Mucosa of descending colon (tissue), 3 donors: ENCODE results near the gene PTPRD. TPM values are rescaled to one million over a fixed set of nuclear protein-coding genes. Genes with fewer than 3 reads are reported as not detected.

Experiments used
- ATAC-seq: fragments of 200-7000 bp; cut with Tn5 transposase; one replicate; pipeline ENCODE4 v1.9.1; 2020; ENCODE audit warnings: mild to moderate bottlenecking, moderate library complexity
- DNase-seq, 3 donors: peaks; one replicate each; pipeline ENCODE4 v3.0.0-alpha.2; 2020
- H3K36me3 ChIP-seq: fragments of 200-600 bp; one replicate; pipeline ENCODE4 v1.8.0; 2021; ENCODE audit warnings: low read depth, mild to moderate bottlenecking
- H3K4me1 ChIP-seq: fragments of 200-600 bp; one replicate; pipeline ENCODE4 v1.8.0; 2021; ENCODE audit warnings: low read depth, mild to moderate bottlenecking
- H3K4me3 ChIP-seq: fragments of 200-600 bp; one replicate; pipeline ENCODE4 v1.8.0; 2021; ENCODE audit warnings: mild to moderate bottlenecking
- H3K9me3 ChIP-seq: fragments of 200-600 bp; one replicate; pipeline ENCODE4 v1.8.0; 2021; ENCODE audit warnings: mild to moderate bottlenecking
- intact Hi-C, 2 donors: fragments of 100-400 bp; cut with DNase I in 1 of 2; cut with micrococcal nuclease in 1 of 2; formaldehyde crosslinking; loops; one replicate each; pipeline versions ENCODE4 v1.11.0 to v1.11.1; 2022; cut with DNase I, micrococcal nuclease
- total RNA-seq, 3 donors: library from RNA; stranded (reverse); fragmentation: NEBNext Ultra II Directional in 2 of 3; extraction: Animal tissue kit (Norgen Biotek cat#: 25700) in 2 of 3; gene quantifications; one replicate each; pipeline versions ENCODE4 v1.2.1 to v1.2.4, GENCODE V29; 2021 to 2023
- TF ChIP-seq, protein P1 (sequence below): fragments of 200-600 bp; IDR thresholded peaks from one replicate; pipeline ENCODE4 v1.8.0; 2022; ENCODE audit warnings: antibody characterized with exemption, mild to moderate bottlenecking
- donor health status: DM: no; HTN: no; CAD: no; lungs with moderate emphysema.
- donor health status: DM: no; HTN: no; CAD: no.
- donor health status: DM: no; HTN: yes; CAD: no.

The PTPRD gene
- total RNA-seq, 3 donors from 2014 or later = 52.7 to 128 (median 113) TPM

DNA sequence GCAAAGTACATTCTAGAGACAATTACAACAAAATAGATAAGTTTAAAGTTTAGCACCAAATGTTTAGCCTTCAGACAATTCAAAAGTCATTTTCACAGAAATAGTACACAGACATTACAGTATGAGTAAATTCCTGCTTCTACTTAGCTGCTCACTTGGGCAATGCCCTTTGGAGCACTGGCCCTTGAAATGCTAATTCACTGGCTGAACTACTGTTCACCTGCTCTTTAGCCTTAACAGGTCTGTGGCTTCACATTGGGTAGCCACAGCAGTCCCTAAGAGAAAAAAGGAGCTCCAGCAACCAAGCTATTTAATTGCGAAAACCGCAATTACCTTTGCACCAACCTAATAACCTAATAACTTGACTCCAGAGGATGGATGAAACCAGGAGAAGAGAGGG is 1897.0 kb downstream of the PTPRD start:
- no peaks in the 10 kb centered on the region for H3K4me1 ChIP-seq
- TF ChIP-seq, protein P1, sequence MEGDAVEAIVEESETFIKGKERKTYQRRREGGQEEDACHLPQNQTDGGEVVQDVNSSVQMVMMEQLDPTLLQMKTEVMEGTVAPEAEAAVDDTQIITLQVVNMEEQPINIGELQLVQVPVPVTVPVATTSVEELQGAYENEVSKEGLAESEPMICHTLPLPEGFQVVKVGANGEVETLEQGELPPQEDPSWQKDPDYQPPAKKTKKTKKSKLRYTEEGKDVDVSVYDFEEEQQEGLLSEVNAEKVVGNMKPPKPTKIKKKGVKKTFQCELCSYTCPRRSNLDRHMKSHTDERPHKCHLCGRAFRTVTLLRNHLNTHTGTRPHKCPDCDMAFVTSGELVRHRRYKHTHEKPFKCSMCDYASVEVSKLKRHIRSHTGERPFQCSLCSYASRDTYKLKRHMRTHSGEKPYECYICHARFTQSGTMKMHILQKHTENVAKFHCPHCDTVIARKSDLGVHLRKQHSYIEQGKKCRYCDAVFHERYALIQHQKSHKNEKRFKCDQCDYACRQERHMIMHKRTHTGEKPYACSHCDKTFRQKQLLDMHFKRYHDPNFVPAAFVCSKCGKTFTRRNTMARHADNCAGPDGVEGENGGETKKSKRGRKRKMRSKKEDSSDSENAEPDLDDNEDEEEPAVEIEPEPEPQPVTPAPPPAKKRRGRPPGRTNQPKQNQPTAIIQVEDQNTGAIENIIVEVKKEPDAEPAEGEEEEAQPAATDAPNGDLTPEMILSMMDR = no peak
- no peaks in the 10 kb centered on the region for H3K36me3 ChIP-seq
- no peak overlapping the region for H3K4me3 ChIP-seq
- ATAC-seq (no peak), DNase-seq (no peak)
- intact Hi-C loops = no loop called here
- no peaks in the 10 kb centered on the region for H3K9me3 ChIP-seq

DNA sequence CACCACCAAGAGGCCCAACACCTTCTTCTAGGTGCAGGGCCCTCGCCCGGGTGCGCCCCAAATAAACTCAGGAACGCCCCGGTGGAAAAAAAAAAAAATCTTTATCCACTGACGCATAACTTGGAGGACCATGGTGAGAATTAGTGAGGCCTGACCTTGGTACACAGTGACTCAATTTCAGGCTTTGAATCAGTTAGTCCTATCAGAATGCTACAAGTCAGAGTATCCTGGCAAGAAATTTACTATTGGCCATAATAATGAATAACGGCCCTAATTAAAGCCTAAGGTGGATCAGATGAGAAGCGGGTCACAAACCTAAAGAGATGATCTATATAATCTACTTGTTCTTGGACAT is 1899.0 kb downstream of the PTPRD start:
- Histone ChIP-seq H3K4me3 (no peak overlapping the region), H3K4me1 (no peaks in the 10 kb centered on the region), H3K9me3 (no peaks in the 10 kb centered on the region), H3K36me3 (no peaks in the 10 kb centered on the region)
- intact Hi-C loops = no loop called here
- ATAC-seq = no peak
- no peak for DNase-seq
- TF ChIP-seq, protein P1 = no peak

DNA sequence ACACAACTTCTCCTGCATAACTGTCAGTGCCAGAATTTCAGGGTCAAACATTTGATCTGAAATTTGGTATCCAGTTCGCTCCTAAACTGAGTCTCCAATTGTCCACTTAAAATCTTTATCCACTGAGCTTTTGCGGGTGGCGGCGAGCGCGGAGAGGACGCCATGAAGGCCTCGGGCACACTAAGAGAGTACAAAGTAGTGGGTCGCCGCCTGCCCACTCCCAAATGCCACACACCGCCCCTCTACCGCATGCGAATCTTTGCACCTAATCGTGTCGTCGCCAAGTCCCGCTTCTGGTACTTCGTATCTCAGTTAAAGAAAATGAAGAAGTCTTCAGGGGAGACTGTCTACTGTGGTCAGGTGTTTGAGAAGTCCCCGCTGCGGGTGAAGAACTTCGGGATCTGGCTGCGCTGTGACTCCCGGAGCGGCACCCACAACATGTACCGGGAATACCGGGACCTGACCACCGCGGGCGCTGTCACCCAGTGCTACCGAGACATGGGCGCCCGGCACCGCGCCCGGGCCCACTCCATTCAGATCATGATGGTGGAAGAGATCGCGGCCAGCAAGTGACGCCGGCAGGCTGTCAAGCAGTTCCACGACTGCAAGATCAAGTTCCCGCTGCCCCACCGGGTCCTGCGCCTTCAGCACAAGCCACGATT is 1899.5 kb downstream of the PTPRD start:
- intact Hi-C loops = no loop called here
- H3K9me3 ChIP-seq = no peaks in the 10 kb centered on the region
- TF ChIP-seq, protein P1 = no peak
- no peak overlapping the region for H3K4me3 ChIP-seq
- DNase-seq = no peak
- no peaks in the 10 kb centered on the region for H3K4me1 ChIP-seq
- no peak for ATAC-seq
- no peaks in the 10 kb centered on the region for H3K36me3 ChIP-seq

DNA sequence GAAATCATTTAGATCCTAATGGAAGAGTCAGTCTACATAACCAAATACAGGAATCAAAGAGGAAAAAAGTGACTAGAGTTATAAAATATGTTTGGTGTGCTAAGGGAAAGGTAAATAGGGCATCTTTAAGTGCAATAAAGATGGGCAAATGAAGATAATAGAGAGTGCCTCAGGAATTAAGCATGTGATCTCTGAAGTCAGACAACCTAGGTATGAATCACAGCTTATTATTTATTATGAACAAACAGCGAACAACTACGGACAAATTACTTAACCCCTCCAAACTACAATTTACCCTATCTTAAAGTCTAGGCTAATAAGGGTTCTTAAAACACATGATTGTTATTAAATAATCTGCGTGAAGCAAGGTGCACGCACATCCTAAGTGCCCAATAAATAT is 1903.1 kb downstream of the PTPRD start:
- DNase-seq = no peak
- ATAC-seq = no peak

DNA sequence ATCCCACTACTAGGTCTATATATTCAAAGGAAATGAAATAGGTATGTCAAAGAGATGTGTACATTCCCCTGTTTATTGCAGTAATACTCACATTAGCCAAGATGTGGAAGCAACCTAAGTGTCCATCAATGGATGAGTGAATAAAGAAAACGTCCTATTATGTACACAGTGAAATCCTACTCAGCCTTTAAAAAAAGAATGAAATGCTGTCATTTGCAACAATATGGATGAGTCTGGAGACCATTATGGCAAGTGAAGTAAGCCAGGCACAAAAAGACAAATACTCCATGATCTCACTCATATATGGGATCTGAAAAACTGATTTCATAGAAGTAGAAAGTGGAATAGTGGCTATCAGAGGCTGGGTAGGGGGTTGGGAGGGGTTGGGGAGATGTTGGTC is 1904.1 kb downstream of the PTPRD start:
- Histone ChIP-seq H3K4me1 (no peaks in the 10 kb centered on the region), H3K36me3 (no peaks in the 10 kb centered on the region), H3K9me3 (no peaks in the 10 kb centered on the region), H3K4me3 (no peak overlapping the region)
- ATAC-seq = no peak
- intact Hi-C loops = no loop called here
- DNase-seq = no peak
- TF ChIP-seq, protein P1 = no peak

More for the DNA sequence above, 1903.1 kb downstream of the PTPRD start:
- TF ChIP-seq, protein P1 = no peak
- H3K4me1 ChIP-seq = no peaks in the 10 kb centered on the region
- H3K9me3 ChIP-seq = no peaks in the 10 kb centered on the region
- H3K36me3 ChIP-seq = no peaks in the 10 kb centered on the region
- intact Hi-C loops = no loop called here
- H3K4me3 ChIP-seq = no peak overlapping the region

DNA sequence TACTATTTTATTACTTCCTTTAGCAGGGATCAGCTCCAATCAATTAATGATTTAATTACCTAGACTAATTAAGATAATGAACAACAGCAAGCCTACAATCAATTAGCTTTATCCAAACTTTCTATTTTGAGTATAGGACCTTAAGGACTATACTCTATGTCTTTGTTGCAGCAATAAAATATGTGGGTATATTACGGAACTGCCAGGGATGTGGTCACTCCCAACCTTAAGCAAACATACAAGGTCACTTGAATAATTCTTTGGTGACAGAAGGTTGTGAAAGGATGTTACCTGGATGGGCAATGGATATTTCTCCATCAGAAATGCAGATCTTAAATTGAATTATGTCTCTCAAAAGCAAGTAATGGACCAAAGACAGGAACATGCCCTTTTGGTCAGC is 1905.8 kb downstream of the PTPRD start:
- intact Hi-C loops = no loop called here
- ATAC-seq (peak; percentile 89), DNase-seq (no peak)
- H3K9me3 ChIP-seq = no peaks in the 10 kb centered on the region
- no peaks in the 10 kb centered on the region for H3K36me3 ChIP-seq
- TF ChIP-seq, protein P1 = no peak
- H3K4me3 ChIP-seq = no peak overlapping the region
- no peaks in the 10 kb centered on the region for H3K4me1 ChIP-seq
